ENCODE data around the gene APBA3. TPM values are rescaled to one million over a fixed set of nuclear protein-coding genes. Genes with fewer than 3 reads are reported as not detected.
A peak's percentile ranks its signal among the peaks of the same experiment; 100 is the strongest.

APBA3 gene
- total and polyA plus RNA-seq, 2 of the 4 experiments (the other 2 are of a cell fraction), result 9.5 to 18.4 TPM

- no TSS peak for BruUV-seq (replicated peaks)
- in situ Hi-C loops (cut with MboI; ENCODE audit: low sequenced_read_pairs), result no loop called here
- peak; percentile 83 for TF ChIP-seq MXI1 (IDR thresholded peaks at IDR 0.05; ENCODE audit: borderline replicate concordance, low read depth, low read length)
- no peak for TF ChIP-seq MAFK (IDR thresholded peaks at IDR 0.05; ENCODE audit: low read depth, low read length)
- TF ChIP-seq, protein P1, sequence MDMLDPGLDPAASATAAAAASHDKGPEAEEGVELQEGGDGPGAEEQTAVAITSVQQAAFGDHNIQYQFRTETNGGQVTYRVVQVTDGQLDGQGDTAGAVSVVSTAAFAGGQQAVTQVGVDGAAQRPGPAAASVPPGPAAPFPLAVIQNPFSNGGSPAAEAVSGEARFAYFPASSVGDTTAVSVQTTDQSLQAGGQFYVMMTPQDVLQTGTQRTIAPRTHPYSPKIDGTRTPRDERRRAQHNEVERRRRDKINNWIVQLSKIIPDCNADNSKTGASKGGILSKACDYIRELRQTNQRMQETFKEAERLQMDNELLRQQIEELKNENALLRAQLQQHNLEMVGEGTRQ (IDR thresholded peaks at IDR 0.05; ENCODE audit: low read depth, low read length), result 0 out of 2 replicates have a peak, but pooled peaks have one; percentile 9
- TF ChIP-seq CTCF (conservative IDR thresholded peaks at IDR 0.05; ENCODE audit: low read depth, low read length), result no peak
- TF ChIP-seq RAD21 (IDR thresholded peaks at IDR 0.05; ENCODE audit: low read length), result no peak
- peak; percentile 24; the same call in 1 of the 2 replicates for TF ChIP-seq RFX5 (IDR thresholded peaks at IDR 0.05; ENCODE audit: low read depth, low read length)
- TF ChIP-seq CHD1 (IDR thresholded peaks at IDR 0.05; ENCODE audit: low read depth, low read length), result no peak
- TF ChIP-seq CEBPB (IDR thresholded peaks at IDR 0.05; ENCODE audit: low read depth, low read length), result peak; percentile 74
- peak; percentile 91 for TF ChIP-seq POLR2A (IDR thresholded peaks at IDR 0.05; ENCODE audit: low read depth, low read length)
- TF ChIP-seq BHLHE40 (IDR thresholded peaks at IDR 0.05; ENCODE audit: low read depth, low read length), result peak; percentile 88
- TF ChIP-seq NFE2L2 (IDR thresholded peaks at IDR 0.05; ENCODE audit: low read depth, low read length), result no peak
- TF ChIP-seq, protein P2, sequence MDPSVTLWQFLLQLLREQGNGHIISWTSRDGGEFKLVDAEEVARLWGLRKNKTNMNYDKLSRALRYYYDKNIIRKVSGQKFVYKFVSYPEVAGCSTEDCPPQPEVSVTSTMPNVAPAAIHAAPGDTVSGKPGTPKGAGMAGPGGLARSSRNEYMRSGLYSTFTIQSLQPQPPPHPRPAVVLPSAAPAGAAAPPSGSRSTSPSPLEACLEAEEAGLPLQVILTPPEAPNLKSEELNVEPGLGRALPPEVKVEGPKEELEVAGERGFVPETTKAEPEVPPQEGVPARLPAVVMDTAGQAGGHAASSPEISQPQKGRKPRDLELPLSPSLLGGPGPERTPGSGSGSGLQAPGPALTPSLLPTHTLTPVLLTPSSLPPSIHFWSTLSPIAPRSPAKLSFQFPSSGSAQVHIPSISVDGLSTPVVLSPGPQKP (IDR thresholded peaks at IDR 0.05; ENCODE audit: borderline replicate concordance, low read depth, low read length), result no peak
- TF ChIP-seq SMC3 (IDR thresholded peaks at IDR 0.05; ENCODE audit: low read depth, low read length), result no peak
Measured at GRCh38 chr19:3762501-3763459, 1.3 kb upstream of the APBA3 start, which contains the start of gene MRPL54. MRPL54 (plus strand) TSS chr19:3762682; CDS start chr19:3762701, 19 bp downstream.

More at GRCh38 chr19:3762501-3763459, 1.3 kb upstream of the APBA3 start, which contains the start of gene MRPL54:
- Histone ChIP-seq H2AK5ac (ENCODE audit: low read depth, low read length) (peak within 1 kb of the TSS; percentile 73), H3K4ac (ENCODE audit: low read depth, low read length) (peak within 1 kb of the TSS; percentile 92), H4K5ac (ENCODE audit: low read depth, low read length) (peak within 1 kb of the TSS; percentile 94), H2BK5ac (ENCODE audit: low read depth, low read length, poor library complexity, severe bottlenecking) (peak within 1 kb of the TSS; percentile 93), H3K27ac (ENCODE audit: insufficient read depth, low read length) (peak within 1 kb of the TSS; percentile 97), H4K91ac (ENCODE audit: insufficient read depth, low read depth, low read length) (peak within 1 kb of the TSS; percentile 88), H3K9ac (ENCODE audit: low read depth, low read length) (peak within 1 kb of the TSS; percentile 90), H4K8ac (ENCODE audit: low read depth in 2 of 2, low read length in 2 of 2) (peak within 1 kb of the TSS; percentile 80 to 98), H3K4me1 (ENCODE audit: control insufficient read depth, insufficient read depth, low read length) (peaks cover 2% of the 10 kb centered on the region; the same call in 1 of the 2 replicates), H3K14ac (replicated peaks; ENCODE audit: low read depth, low read length) (peak within 1 kb of the TSS; percentile 91), H3K4me2 (ENCODE audit: low read depth, low read length) (peak within 1 kb of the TSS; percentile 70), H2BK20ac (ENCODE audit: low read depth, low read length) (peak within 1 kb of the TSS; percentile 12; the same call in 1 of the 2 replicates), H3K23ac (ENCODE audit: low read depth, low read length) (peak within 1 kb of the TSS; percentile 44; the same call in 1 of the 2 replicates), H3K36me3 (ENCODE audit: control insufficient read depth, insufficient read depth, low read length) (peaks cover 19% of the 10 kb centered on the region), H3K9me3 (ENCODE audit: control insufficient read depth, insufficient read depth, low read length) (no peaks in the 10 kb centered on the region), H3K27me3 (ENCODE audit: control insufficient read depth, insufficient read depth, low read length) (no peaks in the 10 kb centered on the region), H3K79me1 (ENCODE audit: low read depth in 1 of 2, low read length in 2 of 2) (peaks cover 18 to 39% of the 10 kb centered on the region in 2 experiments), H3K56ac (ENCODE audit: extremely low read depth, insufficient read depth, low read length) (peak within 1 kb of the TSS; percentile 92), H3K9me1 (ENCODE audit: insufficient read depth, low read length) (peaks cover 3% of the 10 kb centered on the region; the same call in 1 of the 2 replicates), H2BK15ac (ENCODE audit: low read depth, low read length) (peak within 1 kb of the TSS; percentile 75; the same call in 1 of the 3 replicates), H2AK9ac (replicated peaks; ENCODE audit: low read depth, low read length, poor library complexity) (peak within 1 kb of the TSS; percentile 98), H4K20me1 (ENCODE audit: insufficient read depth, low read length) (no peaks in the 10 kb centered on the region), H2AFZ (replicated peaks; ENCODE audit: low read length, poor library complexity) (peak within 1 kb of the TSS; percentile 99), H2BK120ac (ENCODE audit: low read depth, low read length) (peak within 1 kb of the TSS; percentile 79), H3K4me3 (ENCODE audit: insufficient read depth, low read depth, low read length) (peak within 1 kb of the TSS; percentile 87), H3K18ac (ENCODE audit: low read depth, low read length) (peak within 1 kb of the TSS; percentile 39)
- intact Hi-C loops (cut with micrococcal nuclease), result no loop called here
- WGBS, 2 experiments (ENCODE audit: extremely low coverage in 2 of 2, insufficient read length in 1 of 2), result 0% methylated on average over 26 of the region's 47 CpGs; no CpG with 5 or more reads in 1 of the 2 experiments
- dilution Hi-C loops (cut with HindIII; ENCODE audit: low sequenced_read_pairs, unreplicated experiment), result no loop called here
- peak; percentile 99 for DNase-seq
- CTCF ChIA-PET, result interaction anchor here (0.6 to 0.7 kb wide), 2 partner anchors 101 to 195 kb away, joined by 3 to 4 read pairs; no protein-coding TSS in a partner anchor
- ATAC-seq (ENCODE audit: low read depth), result peak; percentile 94
- POLR2A ChIA-PET (ENCODE audit: unreplicated experiment), result interaction anchor here (0.5 to 1.3 kb wide), 5 partner anchors 10 to 25 kb away, joined by 3 to 4 read pairs (median 3); partner anchors contain the start of gene RAX2
